Measurements from ENCODE around the gene CHKB.

CHKB gene

GRCh38 chr22:50532824-50533796, 49.5 kb downstream of the CHKB start:
- in situ Hi-C loops (cut with HindIII; ENCODE audit: low sequenced_read_pairs), result no loop called here

- in situ Hi-C loops (cut with HindIII; ENCODE audit: low sequenced_read_pairs), result no loop called here
Measured at GRCh38 chr22:50531962-50532674, 50.5 kb downstream of the CHKB start.

DNA sequence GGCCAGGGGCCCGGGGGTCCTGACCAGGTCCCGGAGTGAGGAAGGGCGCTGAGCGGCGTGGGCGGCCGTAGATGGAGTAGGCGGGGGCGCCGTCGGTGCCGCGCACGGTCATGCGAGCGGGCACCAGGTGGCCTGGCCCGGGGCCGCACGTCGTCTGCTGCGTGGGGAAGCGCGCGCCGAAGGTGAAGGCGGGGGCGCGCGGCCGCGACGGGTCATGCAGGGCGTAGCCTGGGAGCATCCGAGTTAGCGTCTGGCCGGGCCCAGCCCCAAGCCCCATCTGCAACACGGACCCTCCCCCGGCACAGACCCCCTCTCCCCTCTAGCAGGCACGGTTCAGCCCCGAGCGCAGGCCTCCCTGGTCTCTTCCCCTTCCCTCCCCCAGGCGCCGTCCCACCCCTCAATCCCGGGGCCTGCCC, 51.1 kb downstream of the CHKB start:
- in situ Hi-C loops (cut with HindIII; ENCODE audit: low sequenced_read_pairs), result no loop called here

GRCh38 chr22:50530877-50531545, 51.6 kb downstream of the CHKB start:
- in situ Hi-C loops (cut with HindIII; ENCODE audit: low sequenced_read_pairs), result no loop called here

DNA sequence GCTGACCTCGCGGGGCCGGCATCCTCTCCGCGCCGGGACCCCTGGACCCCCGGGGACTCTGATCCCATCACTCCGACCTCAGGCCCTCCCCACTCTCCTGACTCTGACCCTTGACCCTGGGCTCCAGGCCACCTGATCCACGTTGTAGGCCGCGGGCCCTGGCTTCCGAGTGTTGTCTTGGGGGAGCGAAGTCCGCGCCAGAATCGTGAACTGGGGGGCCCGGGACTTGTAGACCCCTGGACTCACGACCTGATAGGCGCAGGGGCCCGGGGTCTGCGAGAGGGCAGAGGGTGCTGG, 52.1 kb downstream of the CHKB start:
- in situ Hi-C loops (cut with HindIII; ENCODE audit: low sequenced_read_pairs), result no loop called here

DNA sequence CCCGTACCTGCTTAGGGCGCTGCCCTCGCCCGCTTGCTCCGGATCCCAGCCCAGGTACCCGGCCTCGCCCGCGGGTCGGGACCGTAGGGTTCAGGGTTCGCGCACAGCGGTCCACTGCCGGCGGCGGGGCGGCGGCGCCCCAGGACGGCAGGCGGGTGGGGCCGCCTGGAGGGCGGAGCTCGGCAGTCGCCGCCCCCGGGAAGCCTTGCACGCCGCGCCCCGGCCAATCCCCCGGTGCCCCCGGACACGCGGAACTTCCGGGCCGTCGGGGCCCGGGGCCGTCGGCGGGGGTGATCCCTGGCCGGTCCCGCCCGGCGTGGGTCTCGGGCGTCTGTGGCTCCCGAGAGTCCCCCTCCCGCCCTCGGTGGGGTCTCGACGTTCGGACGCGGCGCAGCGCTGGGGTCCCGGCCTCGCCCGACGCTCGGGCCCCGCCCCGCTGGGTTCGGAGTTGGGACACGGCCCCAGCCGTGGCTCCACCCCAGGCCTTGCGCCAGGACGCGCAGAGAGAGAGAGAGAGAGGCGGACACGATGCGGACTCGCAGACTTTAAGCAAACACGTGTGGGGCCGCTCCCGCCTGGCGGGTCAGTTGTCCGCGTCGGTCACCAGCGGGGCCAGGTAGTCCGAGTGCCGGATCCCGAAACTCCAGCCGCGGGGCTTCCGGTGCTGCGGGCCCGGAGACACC, 52.6 kb downstream of the CHKB start, which contains the start of gene TYMP:
TSS of gene TYMP (minus strand) at position 116 of the 683 bp plus-strand sequence. CDS start 303 bp downstream, outside the sequence.
- in situ Hi-C loops (cut with HindIII; ENCODE audit: low sequenced_read_pairs), result no loop called here

DNA sequence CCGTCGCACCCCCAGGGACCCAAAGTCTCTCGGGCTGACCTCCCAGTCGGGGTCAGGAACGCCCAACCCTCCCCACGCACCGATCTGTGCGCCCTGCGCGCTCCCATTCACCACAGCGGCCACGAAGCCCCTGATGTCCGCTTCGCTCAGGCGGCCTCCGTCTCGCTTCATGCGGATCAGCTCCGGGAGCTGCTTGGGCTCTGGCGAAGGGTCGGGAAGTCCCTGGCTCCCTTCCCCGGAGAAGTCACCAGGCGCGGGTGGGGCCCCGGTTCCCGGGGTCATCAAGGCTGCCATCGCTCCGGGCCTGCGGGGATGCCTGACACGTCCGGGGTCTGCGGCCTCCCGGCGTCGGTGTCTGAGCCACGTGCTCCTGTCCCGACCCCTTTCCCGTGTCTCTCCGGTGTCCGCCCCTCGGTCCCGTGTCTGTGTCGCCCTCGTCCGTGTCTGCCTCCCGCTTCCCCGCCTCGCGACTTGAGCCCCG, 53.2 kb downstream of the CHKB start:
- in situ Hi-C loops (cut with HindIII; ENCODE audit: low sequenced_read_pairs), result no loop called here

Data from DLD1 (cell line).